ENCODE measurements around the gene SLC1A3. TPM values are rescaled to one million over a fixed set of nuclear protein-coding genes. Genes with fewer than 3 reads are reported as not detected.

Gene SLC1A3
- total RNA-seq, 2 donors from 2014 or later = 11.2 to 18.5 TPM

GRCh38 chr5:36631620-36632362 lies 25.4 kb downstream of the SLC1A3 start:
- no peak overlapping the region for H3K27ac ChIP-seq
- no peak for ATAC-seq

DNA sequence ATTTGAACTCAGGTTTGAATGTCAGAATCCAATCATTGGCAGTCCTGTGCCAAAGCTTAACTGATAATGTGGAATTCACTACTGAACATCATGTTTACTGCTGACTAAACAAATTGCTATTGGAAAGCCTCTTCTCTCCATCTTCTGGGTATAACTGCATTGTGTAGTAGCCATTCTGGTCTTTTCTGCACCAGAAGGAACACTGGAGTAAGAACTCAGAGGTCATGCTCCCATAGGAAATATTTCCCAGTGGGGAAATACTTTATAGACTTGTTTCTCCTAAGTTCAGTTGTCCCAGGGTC lies 25.9 kb downstream of the SLC1A3 start:
- H3K36me3 ChIP-seq (replicated peaks in 1 of 2; ENCODE audit: insufficient read depth in 1 of 2, low read depth in 2 of 2) = no peaks in the 10 kb centered on the region
- H3K4me1 ChIP-seq = no peaks in the 10 kb centered on the region
- ATAC-seq = no peak
- TF ChIP-seq, protein P1, sequence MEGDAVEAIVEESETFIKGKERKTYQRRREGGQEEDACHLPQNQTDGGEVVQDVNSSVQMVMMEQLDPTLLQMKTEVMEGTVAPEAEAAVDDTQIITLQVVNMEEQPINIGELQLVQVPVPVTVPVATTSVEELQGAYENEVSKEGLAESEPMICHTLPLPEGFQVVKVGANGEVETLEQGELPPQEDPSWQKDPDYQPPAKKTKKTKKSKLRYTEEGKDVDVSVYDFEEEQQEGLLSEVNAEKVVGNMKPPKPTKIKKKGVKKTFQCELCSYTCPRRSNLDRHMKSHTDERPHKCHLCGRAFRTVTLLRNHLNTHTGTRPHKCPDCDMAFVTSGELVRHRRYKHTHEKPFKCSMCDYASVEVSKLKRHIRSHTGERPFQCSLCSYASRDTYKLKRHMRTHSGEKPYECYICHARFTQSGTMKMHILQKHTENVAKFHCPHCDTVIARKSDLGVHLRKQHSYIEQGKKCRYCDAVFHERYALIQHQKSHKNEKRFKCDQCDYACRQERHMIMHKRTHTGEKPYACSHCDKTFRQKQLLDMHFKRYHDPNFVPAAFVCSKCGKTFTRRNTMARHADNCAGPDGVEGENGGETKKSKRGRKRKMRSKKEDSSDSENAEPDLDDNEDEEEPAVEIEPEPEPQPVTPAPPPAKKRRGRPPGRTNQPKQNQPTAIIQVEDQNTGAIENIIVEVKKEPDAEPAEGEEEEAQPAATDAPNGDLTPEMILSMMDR (IDR thresholded peaks at IDR 0.05) = no peak
- no peak for TF ChIP-seq POLR2A (IDR thresholded peaks at IDR 0.05)
- H3K27ac ChIP-seq = no peak overlapping the region
- intact Hi-C loops (cut with DNase I) = no loop called here
- DNase-seq = no peak
- no peaks in the 10 kb centered on the region for H3K27me3 ChIP-seq
- H3K9me3 ChIP-seq = no peaks in the 10 kb centered on the region
- no peak overlapping the region for H3K4me3 ChIP-seq

More at GRCh38 chr5:36631620-36632362, 25.4 kb downstream of the SLC1A3 start:
- no peaks in the 10 kb centered on the region for H3K9me3 ChIP-seq
- WGBS, 2 donors = 47 to 60% methylated on average over 5 of the region's 5 CpGs
- intact Hi-C loops (cut with DNase I) = no loop called here
- no peak overlapping the region for H3K4me3 ChIP-seq
- H3K27me3 ChIP-seq = no peaks in the 10 kb centered on the region
- TF ChIP-seq, protein P1 (IDR thresholded peaks at IDR 0.05) = no peak
- no peak for TF ChIP-seq POLR2A (IDR thresholded peaks at IDR 0.05)
- H3K36me3 ChIP-seq (replicated peaks in 1 of 2; ENCODE audit: insufficient read depth in 1 of 2, low read depth in 2 of 2) = no peaks in the 10 kb centered on the region
- no peak for DNase-seq
- no peaks in the 10 kb centered on the region for H3K4me1 ChIP-seq

DNA sequence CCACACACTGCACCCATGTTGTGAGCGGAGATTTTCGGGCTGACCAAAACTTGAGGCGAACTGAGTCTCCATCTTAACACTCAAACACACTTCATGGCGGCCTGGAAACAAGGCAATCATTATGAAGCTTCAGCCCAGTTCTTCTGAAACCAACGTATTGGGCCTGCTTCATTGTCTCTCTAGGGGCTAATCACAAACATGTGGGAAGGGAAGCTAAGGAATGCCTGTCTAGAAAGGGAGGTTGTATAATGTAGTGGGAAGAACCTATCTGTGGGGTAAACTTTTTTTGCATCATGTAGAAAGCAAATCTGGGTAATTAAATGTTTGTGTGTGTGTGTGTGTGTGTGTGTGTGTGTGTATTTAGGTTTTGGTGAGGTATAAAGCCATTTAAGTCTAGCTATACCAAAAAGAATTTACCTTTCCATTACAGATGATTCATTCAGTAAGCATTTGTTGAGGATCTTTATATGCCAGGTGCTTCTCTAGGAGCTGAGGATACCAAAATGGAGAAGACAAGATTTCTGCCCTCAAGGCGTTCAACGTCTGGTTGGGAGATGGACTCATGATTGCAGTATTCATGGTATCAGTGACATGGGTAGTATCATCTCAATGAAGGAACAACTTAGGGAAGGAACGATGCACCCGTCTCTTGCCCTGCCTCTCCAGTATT lies 29.4 kb downstream of the SLC1A3 start:
- DNase-seq = no peak
- TF ChIP-seq, protein P1 (IDR thresholded peaks at IDR 0.05) = no peak
- no peak for TF ChIP-seq POLR2A (IDR thresholded peaks at IDR 0.05)
- no peak for ATAC-seq
- Histone ChIP-seq H3K4me3 (no peak overlapping the region), H3K27ac (no peak overlapping the region), H3K4me1 (no peaks in the 10 kb centered on the region), H3K36me3 (replicated peaks in 1 of 2; ENCODE audit: insufficient read depth in 1 of 2, low read depth in 2 of 2) (no peaks in the 10 kb centered on the region), H3K9me3 (no peaks in the 10 kb centered on the region), H3K27me3 (no peaks in the 10 kb centered on the region)
- 82% methylated on average over 9 of the region's 9 CpGs for WGBS, 2 donors
- intact Hi-C loops (cut with DNase I) = no loop called here

GRCh38 chr5:36637101-36637500 lies 30.7 kb downstream of the SLC1A3 start:
- WGBS, 2 donors = 54 to 77% methylated on average over 4 of the region's 4 CpGs
- H3K9me3 ChIP-seq = no peaks in the 10 kb centered on the region
- no peak for TF ChIP-seq POLR2A (IDR thresholded peaks at IDR 0.05)
- TF ChIP-seq, protein P1 (IDR thresholded peaks at IDR 0.05) = no peak
- H3K4me1 ChIP-seq = no peaks in the 10 kb centered on the region
- intact Hi-C loops (cut with DNase I) = no loop called here
- no peak for DNase-seq
- H3K4me3 ChIP-seq = no peak overlapping the region
- no peak for ATAC-seq
- H3K36me3 ChIP-seq (replicated peaks in 1 of 2; ENCODE audit: insufficient read depth in 1 of 2, low read depth in 2 of 2) = no peaks in the 10 kb centered on the region
- H3K27ac ChIP-seq = no peak overlapping the region
- no peaks in the 10 kb centered on the region for H3K27me3 ChIP-seq

- TF ChIP-seq, protein P1 (IDR thresholded peaks at IDR 0.05) = no peak
- TF ChIP-seq POLR2A (IDR thresholded peaks at IDR 0.05) = no peak
- Histone ChIP-seq H3K27ac (no peak overlapping the region), H3K27me3 (no peaks in the 10 kb centered on the region), H3K36me3 (replicated peaks in 1 of 2; ENCODE audit: insufficient read depth in 1 of 2, low read depth in 2 of 2) (no peaks in the 10 kb centered on the region), H3K9me3 (no peaks in the 10 kb centered on the region), H3K4me3 (no peak overlapping the region), H3K4me1 (no peaks in the 10 kb centered on the region)
- intact Hi-C loops (cut with DNase I) = no loop called here
- 71 to 77% methylated on average over 1 of the region's 1 CpG for WGBS, 2 donors
- DNase-seq (no peak), ATAC-seq (no peak)
These were observed 31.1 kb downstream of the SLC1A3 start for GRCh38 chr5:36637516-36637915.

Data from body of pancreas (tissue), 4 donors.